ENCODE data around the gene OST4. TPM values are rescaled to one million over a fixed set of nuclear protein-coding genes. Genes with fewer than 3 reads are reported as not detected.

OST4 gene
- total and polyA plus RNA-seq, 12 donors: 174 to 617 (median 402) TPM

GRCh38 chr2:27040282-27040681 is 31.2 kb downstream of the OST4 start:
- Histone ChIP-seq H3K9me3 (replicated peaks in 1 of 3) (no peaks in the 10 kb centered on the region), H3K36me3 (replicated peaks in 1 of 2) (peaks cover 0 to 64% of the 10 kb centered on the region in 2 donors), H3K27me3 (no peaks in the 10 kb centered on the region), H3K4me3 (no peak overlapping the region), H3K4me1 (replicated peaks in 1 of 2) (peaks cover 6 to 13% of the 10 kb centered on the region in 2 donors), H3K27ac (no peak overlapping the region)
- WGBS, 4 donors: 94 to 97% (median 96%) methylated on average over 7 to 8 of the region's 8 CpGs
- intact Hi-C loops (cut with DNase I): no loop called here
- TF ChIP-seq POLR2A (IDR thresholded peaks at IDR 0.05) (no peak), CTCF (IDR thresholded peaks at IDR 0.05) (no peak)
- DNase-seq: no peak

- Histone ChIP-seq H3K4me3 (no peak overlapping the region), H3K27me3 (no peaks in the 10 kb centered on the region), H3K36me3 (replicated peaks in 1 of 2) (peaks cover 0 to 69% of the 10 kb centered on the region in 2 donors), H3K9me3 (replicated peaks in 1 of 3) (no peaks in the 10 kb centered on the region), H3K27ac (no peak overlapping the region), H3K4me1 (replicated peaks in 1 of 2) (peaks cover 6 to 15% of the 10 kb centered on the region in 2 donors)
- 95 to 97% (median 96%) methylated on average over 7 of the region's 7 CpGs for WGBS, 4 donors
- intact Hi-C loops (cut with DNase I): loop anchor here in 1 of 2 donors (10.0 kb wide), 1 partner anchor 45 kb away; the partner anchor contains the start of gene KHK
- TF ChIP-seq CTCF (IDR thresholded peaks at IDR 0.05): no peak
- no peak for TF ChIP-seq POLR2A (IDR thresholded peaks at IDR 0.05)
- no peak for DNase-seq
These were observed 31.6 kb downstream of the OST4 start for GRCh38 chr2:27039871-27040270.

GRCh38 chr2:27039426-27039825 is 32.0 kb downstream of the OST4 start:
- Histone ChIP-seq H3K27ac (no peak overlapping the region), H3K36me3 (replicated peaks in 1 of 2) (peaks cover 0 to 70% of the 10 kb centered on the region in 2 donors), H3K4me1 (replicated peaks in 1 of 2) (peaks cover 6 to 19% of the 10 kb centered on the region in 2 donors), H3K27me3 (no peaks in the 10 kb centered on the region), H3K9me3 (replicated peaks in 1 of 3) (no peaks in the 10 kb centered on the region), H3K4me3 (no peak overlapping the region)
- 91 to 96% (median 94%) methylated on average over 4 to 6 of the region's 6 CpGs for WGBS, 4 donors
- DNase-seq: no peak
- no peak for TF ChIP-seq CTCF (IDR thresholded peaks at IDR 0.05)
- no peak for TF ChIP-seq POLR2A (IDR thresholded peaks at IDR 0.05)
- intact Hi-C loops (cut with DNase I): loop anchor here in 1 of 2 donors (10.0 kb wide), 1 partner anchor 45 kb away; the partner anchor contains the start of gene KHK

- H3K27ac ChIP-seq: no peak overlapping the region
- H3K9me3 ChIP-seq (replicated peaks in 1 of 3): no peaks in the 10 kb centered on the region
- WGBS, 4 donors: 88 to 93% (median 91%) methylated on average over 11 to 17 of the region's 17 CpGs
- DNase-seq: no peak
- no peak overlapping the region for H3K4me3 ChIP-seq
- no peaks in the 10 kb centered on the region for H3K27me3 ChIP-seq
- H3K36me3 ChIP-seq (replicated peaks in 1 of 2): peaks cover 0 to 70% of the 10 kb centered on the region in 2 donors
- no peak for TF ChIP-seq CTCF (IDR thresholded peaks at IDR 0.05)
- peaks cover 11 to 26% of the 10 kb centered on the region in 2 donors for H3K4me1 ChIP-seq (replicated peaks in 1 of 2)
- intact Hi-C loops (cut with DNase I): loop anchor here in 1 of 2 donors (10.0 kb wide), 1 partner anchor 46 kb away; the partner anchor contains the start of gene KHK
These were observed 32.7 kb downstream of the OST4 start for GRCh38 chr2:27038631-27039339.

Data from adrenal gland (tissue), 12 donors.